OCI-LY3 (cell line): ENCODE measurements around the gene FAM83G.

ENCODE experiments used
- CTCF ChIP-seq: fragments of 200-600, 300-600 bp; sonication (generic); IDR thresholded peaks from 2 replicates; pipeline ENCODE4 v1.5.1; 2014; ENCODE audit warnings: antibody characterized with exemption, low read length, low read depth
- EZH2phosphoT487 ChIP-seq: fragments of 200-600 bp; shearing (Covaris generic); IDR thresholded peaks from 2 replicates; pipeline ENCODE4 v1.6.1; 2018; ENCODE audit warnings: antibody characterized with exemption, mixed run types, low read depth

DNA sequence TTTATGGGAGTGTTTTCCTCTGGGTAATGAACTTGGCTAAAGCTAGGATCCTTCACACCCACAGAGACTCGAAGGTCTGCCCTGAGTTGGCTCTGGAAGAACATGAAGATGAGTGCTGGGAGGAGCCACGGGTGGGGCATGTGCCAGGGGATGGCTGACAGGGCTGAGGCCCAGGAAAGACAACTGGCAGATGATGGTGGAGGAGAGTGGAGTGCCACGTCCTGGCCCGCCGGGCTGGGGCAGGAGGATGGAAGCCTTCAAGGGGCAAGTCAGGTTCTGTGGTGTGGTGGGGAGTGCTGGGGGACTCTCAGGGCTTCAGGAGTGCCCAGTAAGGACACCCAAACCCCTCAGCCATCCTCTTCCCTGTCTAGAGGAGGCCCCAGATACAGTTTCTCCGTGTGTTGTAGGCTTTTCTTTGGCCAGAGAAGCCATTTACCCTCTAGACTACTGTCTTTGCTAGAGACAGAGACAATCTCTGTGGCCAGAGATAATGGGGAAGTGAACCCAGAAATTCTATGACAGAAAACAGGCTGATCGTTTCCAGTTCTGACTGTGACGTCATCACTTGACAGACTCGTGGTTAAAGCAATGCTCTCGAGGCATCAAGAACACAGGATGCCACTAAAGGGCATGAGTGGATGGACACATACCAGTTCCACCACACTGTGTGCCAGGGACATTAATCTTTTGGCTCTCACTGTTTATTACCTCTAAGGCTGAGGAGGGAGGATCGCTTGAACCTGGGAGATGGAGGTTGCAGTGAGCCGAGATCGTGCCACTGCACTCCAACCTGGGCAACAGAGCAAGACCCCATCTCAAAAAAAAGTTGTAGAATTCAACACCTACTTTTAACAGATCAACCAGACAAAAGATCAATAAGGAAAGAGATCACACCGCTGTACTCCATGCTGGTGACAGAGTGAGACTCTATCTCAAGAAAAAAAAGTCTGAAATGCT is 71.2 kb downstream of the FAM83G start:
- TF ChIP-seq CTCF (no peak), EZH2phosphoT487 (no peak)
